DMS114 treated with DMSO at 0.1 percent for 48 hours (cell line): ENCODE measurements around the gene EHD3.

Source experiments
- DNase-seq: peaks from one replicate; lab custom pipeline; 2025; ENCODE audit not compliant: unreplicated experiment; lab: John Stamatoyannopoulos, UW

The EHD3 gene

DNA sequence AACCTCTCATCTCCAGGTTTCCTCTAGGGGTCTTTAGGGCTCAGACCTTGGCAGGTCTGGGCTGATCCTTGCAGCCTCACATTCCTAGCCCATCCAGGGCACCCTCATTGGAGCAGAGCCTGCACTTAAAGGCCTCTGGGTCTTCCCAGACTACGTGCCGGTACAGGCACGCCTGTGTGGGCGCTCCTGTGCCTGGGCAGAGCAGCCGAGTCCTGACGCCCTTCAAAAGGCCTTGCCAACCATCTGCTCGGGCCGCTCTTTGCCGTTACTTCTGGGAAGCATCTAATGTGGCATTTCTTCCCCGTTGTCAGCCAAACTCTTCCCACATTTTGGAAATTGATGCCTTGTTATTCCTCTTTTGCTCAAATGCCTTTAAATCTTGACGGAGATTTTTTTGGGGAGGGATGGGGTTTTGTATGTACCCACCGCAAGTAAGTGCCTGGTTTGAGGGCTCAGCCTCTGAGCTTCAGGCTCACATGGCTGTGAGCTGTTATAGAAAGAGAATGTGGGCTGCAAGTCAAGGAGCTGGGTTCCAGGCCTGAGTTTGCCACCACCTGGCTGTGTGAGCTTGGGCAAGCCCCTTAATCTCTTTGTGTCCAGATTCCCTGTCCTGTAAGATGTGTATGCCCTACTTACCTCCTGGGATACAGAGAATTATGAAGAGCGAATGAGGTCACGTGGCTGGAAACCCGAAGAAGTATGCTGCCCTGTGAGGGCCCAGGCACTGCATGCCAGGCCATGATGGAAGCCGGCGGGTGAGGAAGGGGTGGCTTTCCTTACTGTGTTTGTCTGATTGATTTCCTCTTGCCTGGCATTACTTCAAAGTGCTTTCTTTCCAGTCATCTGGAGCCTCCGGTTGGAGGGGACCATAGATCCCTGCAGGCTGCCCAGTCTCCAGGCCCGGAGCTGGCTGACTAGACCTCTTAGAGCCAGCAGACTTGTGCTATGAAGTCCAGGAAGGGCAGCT is 20.6 kb downstream of the EHD3 start:
- DNase-seq = no peak

GRCh38 chr2:31255911-31256571 is 22.1 kb downstream of the EHD3 start:
- no peak for DNase-seq

DNA sequence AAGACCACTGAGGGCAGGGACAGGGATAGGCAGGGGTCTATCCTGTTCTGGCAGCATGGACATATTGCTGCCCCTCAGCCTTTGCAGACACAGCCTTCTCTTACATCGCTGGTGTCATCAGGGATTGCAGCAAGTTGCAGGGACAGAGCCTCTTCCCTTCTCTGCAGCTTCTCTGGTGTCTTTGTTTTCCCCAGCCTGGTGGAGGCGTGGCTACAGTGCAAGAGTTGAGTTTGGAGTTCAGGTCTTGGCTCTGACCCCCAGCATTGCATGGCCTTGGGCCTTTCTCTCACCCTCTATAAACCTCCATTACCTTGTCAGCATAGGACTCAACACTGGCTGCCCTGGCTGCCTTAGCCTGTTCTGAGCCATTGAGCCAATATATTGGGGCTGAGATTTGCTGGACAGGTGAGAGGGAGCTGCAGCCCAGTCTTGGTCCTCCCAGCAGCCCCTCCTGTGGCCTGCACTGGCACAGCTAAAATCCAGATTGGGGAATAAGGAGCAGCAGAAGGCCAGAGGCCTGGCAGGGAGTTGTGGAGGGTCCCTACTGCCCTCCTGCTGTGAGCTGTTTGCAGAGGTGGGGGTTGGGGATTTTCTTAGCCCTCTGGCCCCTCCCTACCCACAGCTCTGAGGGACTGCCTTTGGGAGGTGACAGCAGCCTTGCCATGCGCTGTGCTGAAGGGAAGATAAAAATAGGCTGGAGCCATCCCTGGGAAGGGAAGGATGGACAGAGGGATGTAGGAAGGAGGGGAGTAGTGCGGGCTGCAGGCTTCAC is 22.8 kb downstream of the EHD3 start:
- DNase-seq = no peak

DNA sequence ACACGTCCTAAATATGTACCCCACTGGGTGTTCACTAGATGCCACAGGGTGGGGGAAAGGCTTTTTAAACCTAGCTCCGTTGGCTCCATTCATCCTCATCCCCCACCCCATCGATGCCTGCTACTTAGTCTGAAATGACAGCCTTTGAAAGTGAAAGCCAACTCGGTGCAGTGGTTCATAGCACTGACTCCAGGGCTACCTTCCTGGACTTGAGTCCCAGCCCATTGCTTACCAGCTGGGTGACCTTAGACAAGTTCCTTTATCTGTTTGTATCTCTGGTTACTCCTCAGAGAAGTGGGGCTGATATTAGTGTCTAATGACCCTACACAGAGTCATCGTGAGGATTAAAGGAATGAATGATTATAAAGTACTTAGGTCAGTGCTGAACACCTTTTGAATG is 24.4 kb downstream of the EHD3 start:
- DNase-seq = no peak

GRCh38 chr2:31259075-31259474 is 25.1 kb downstream of the EHD3 start:
- DNase-seq = no peak

- DNase-seq = no peak
Observed at GRCh38 chr2:31260870-31261269, 26.9 kb downstream of the EHD3 start.

- DNase-seq = no peak
Observed at GRCh38 chr2:31263636-31264190, 29.8 kb downstream of the EHD3 start.

DNA sequence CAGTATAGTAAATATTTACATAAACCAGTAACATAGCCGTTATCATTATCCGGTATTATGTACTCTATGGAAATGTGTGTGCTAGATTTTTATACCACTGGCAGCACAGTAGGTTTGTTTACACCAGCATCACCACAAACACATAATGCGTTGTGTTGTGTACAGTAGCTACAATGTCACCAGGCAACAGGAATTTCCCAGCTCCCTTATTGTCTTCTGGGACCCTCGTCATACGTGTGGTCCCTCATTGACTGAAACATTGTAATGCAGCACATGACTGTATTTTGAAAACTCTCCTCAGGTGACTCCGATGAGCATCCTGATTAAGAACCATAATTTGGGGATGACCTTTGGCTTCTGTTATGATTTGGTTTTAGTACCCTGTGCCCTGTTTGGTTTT is 31.3 kb downstream of the EHD3 start:
- no peak for DNase-seq

- DNase-seq = no peak
Observed at GRCh38 chr2:31266804-31267203, 32.9 kb downstream of the EHD3 start.

GRCh38 chr2:31267437-31268120 is 33.6 kb downstream of the EHD3 start:
- DNase-seq = no peak

GRCh38 chr2:31268344-31268743 is 34.4 kb downstream of the EHD3 start:
- DNase-seq = no peak

DNA sequence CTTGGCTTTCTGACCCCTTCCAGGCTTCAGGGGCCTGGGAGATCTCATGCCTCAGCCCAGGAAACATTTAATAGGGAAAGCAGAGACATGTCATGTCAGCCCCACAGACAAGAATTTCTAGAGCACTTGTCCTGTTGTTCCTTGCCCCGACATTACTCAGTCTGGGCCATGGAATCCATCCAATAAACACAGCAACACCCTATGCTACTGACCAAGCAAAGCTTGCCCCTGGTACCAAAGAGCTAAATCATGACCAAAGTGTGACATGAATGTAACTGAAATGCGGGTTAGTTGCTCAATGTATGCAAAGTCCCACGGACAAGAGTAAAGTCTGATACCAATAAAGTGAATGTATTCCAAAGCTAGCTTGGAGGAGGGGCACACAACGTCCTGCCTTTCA is 35.1 kb downstream of the EHD3 start:
- DNase-seq = no peak

DNA sequence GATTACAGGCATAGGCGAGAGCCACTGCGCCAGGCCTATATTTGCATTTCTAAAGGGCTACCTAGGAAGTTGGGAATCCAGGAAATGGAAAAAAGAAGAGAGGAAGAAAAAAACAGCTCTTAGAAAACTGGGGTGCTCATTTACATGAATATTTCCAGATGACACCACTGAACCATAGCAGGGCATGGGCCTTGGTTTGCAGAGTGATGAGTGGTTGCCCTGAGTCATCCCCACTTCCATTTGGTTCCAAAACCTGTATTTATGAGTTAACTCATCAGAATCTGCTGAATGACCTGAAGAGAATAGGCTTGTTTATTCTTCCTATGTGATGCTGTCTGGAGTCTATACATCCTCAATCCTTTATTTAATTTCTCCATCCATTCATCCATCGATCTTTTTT is 36.2 kb downstream of the EHD3 start:
- no peak for DNase-seq

- no peak for DNase-seq
Observed at GRCh38 chr2:31270822-31271231, 36.9 kb downstream of the EHD3 start.

DNA sequence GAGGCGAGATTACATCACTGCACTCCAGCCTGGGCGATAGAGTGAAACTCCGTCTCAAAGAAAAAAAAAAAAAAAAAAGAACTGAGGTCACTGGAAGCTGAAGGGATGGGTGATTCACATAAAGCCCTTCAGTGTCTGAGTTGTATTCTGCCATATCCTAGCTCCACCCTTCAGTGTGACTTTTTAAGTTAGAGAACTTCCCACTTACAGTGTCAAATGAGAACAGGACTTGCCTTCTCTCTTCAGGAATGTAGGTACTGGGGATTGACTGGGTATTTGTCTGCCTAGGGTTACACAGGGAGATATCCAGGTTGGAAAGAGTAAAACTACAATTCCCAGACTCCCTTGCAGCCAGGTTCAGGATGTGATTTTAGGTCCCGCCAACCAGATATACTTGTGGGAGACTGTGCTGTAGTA is 37.9 kb downstream of the EHD3 start:
- no peak for DNase-seq

GRCh38 chr2:31274401-31275075 is 40.6 kb downstream of the EHD3 start:
- DNase-seq = no peak

DNA sequence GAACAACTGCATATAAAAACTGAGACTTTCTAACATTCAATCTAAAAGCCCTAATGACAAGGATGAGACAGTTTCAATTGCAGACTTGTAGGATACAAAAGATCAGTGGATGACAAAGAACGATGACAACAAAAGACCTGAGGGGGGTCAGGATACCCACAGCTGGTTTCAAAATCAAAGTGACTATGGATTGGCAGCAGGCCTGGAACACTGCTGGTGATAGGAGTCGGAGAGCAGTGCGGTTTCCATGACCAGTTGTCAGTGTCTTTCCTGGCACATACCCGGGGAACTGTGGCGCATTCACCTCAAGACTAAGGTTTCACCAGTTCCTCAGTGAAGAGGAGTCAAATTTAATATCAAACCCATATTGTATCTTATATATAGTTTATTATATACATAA is 42.0 kb downstream of the EHD3 start:
- no peak for DNase-seq

DNA sequence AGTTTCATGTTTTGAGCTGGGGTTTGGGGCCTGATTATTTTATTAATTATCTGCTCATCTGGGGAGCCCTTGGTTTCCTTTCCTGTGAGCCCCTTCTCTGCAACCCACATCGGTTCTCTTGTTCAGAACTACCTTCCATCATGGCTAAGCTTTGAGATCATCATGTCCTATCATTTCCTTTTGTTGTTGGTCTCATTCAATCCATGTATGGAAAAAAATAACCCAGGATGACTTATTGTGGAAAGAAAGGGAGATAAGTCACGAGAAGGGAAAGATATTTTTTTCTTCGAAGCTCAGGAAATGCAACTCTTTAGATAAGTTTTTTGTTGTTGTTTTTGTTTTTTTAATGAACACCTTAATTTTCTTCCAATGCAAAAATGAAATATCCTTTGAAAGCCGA is 43.7 kb downstream of the EHD3 start:
- DNase-seq = no peak

GRCh38 chr2:31282634-31283033 is 48.7 kb downstream of the EHD3 start:
- DNase-seq = no peak
